ENCODE data around the gene GPI.

GRCh38 chr19:34348899-34349487 is 16.0 kb upstream of the GPI start:
- TF ChIP-seq EZH2 (IDR thresholded peaks at IDR 0.05; ENCODE audit: insufficient read depth, poor library complexity, severe bottlenecking) (no peak), EZH2phosphoT487 (IDR thresholded peaks at IDR 0.05; ENCODE audit: insufficient read depth, low read depth) (no peak)

Data from GM23248 (cell line).